Measurements from ENCODE around the gene CORO2A.
"Not testable (repeated sequence)": the region's sequence is repeated elsewhere in the genome, so short reads cannot be mapped to it uniquely, and the experiment has no call there.

The CORO2A gene

DNA sequence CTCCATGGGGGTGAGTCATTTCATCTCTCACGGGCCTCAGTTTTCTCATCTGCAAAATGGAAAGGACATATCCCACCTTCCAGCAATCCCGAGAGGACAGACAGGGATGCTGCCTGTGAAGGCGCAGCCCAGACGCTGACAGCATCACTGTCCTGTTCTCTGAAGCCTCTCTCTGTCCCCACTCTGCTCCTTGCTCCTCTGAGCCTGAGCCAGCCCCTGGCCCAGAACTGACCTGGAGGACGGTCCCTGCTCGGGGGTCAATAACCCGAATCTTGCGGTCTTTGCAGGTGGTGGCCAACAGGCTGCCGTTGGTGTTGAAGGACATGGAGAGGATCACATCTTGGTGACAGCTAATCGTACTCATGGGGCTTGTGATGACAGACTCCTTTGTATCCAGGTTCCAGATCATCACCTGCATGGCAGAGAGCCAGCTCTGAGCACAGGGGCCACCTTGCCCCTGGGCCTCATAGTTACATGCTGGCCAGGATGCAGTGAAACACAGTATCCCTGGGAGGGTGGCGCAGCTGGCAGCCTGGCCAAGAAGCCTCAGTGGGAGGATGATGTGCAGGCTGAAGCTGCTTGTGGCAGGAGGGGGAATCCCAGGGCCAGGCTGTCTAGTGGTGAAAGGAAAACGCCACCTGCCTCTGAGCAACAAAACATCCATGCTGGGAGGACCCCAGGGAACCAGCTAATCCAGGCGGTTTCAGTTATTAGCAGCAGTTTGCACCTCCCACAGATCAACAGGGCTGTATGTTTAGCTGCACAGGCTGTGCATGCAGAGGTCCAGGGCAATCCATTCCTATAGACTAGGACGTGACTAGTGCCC, 59.4 kb downstream of the CORO2A start:
- DNase-seq, result no peak

DNA sequence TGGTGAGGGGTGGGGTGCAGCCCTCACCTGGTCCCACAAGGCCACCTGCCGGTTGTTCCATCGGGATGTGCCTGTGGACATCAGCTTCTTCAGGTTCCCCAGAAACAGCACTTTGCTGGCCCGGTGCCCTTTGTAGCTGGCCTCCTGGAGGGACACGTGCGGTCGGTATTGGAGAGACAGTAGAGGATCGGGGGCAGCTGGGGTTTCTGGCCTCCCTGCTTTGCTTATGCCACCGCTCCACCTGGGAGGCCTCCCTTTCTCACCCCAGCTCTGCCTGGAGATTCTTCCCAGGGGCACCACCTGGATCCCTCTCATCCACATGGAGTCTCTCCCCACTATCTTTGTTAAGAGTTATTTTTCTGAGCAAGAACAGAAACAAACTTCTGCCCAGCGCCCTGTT, 60.3 kb downstream of the CORO2A start:
- DNase-seq, result no peak

DNA sequence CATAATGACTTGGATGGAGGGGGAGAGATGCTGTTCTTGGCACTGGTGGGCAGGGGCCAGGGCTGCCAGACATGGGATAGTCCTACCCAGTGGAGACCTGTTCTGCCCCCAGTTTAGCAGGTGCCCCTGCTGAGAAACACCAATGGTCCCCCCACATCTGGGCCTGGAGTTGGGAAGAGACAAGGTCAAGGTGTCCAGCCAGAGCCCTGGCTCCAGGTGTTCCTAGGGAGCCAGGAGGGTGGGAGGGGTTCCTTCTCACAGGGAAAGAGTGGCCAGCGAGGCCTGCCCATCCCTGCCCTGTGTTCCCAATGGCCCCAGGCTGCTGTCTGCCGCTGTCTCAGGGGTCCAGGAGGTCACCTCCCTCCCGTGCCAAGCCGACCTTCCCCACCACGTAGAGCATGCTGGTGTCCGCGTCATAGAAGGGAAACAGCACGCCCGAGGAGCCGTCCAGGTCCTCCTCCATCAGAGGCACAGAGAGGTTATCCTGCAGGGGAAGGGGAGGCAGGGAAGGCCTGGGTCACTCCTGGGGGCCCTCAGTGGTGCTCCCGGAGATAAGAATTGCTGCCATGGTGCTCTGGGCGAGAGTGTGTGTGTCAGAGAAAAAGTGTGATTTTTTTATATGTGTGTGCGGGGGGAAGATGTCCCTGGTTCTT, 61.7 kb downstream of the CORO2A start:
- DNase-seq, result no peak

GRCh38 chr9:98130060-98130459, 62.4 kb downstream of the CORO2A start:
- DNase-seq, result not testable (repeated sequence)

DNA sequence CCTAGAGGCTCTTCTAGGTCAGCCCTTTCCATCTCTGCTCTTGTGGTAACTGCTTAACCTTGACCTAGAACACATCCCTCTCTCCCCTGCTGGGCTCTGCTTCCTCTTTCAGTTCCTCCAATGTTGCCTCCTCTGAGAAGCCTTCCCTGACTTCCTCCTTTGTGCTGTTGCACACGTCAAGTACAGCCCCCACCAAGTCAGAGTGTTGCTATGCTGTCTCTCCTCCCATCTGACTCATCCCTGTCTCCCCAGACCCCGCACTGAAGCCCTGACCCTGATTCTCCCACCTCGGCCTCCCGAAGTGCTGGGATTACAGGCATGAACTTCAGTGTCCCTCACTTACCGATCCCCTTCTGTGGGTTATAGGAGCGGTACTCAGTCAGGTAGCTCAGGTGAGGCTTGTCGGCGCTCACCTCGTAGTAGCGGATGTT, 63.0 kb downstream of the CORO2A start:
- DNase-seq, result no peak

GRCh38 chr9:98128316-98128715, 64.1 kb downstream of the CORO2A start:
- no peak for DNase-seq

DNA sequence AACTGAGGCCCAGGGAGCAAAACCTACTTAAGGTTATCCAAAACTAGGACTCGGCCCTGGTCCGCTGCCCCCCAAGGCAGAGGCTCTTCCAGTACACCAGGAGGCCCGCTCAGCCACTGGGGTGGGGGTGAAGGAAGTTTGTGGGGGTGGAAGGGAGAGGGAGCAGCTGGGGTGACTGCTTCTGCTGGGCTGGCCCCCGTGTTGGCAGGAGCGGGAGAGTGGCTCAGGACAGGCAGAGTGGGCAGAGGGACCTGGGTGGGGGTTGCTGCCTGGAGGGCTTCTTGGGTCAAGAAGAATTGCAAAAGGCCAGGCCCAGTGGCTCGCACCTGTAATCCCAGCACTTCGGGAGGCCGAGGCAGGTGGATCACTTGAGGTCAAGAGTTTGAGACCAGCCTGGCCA, 65.2 kb downstream of the CORO2A start:
- DNase-seq, result no peak

DNA sequence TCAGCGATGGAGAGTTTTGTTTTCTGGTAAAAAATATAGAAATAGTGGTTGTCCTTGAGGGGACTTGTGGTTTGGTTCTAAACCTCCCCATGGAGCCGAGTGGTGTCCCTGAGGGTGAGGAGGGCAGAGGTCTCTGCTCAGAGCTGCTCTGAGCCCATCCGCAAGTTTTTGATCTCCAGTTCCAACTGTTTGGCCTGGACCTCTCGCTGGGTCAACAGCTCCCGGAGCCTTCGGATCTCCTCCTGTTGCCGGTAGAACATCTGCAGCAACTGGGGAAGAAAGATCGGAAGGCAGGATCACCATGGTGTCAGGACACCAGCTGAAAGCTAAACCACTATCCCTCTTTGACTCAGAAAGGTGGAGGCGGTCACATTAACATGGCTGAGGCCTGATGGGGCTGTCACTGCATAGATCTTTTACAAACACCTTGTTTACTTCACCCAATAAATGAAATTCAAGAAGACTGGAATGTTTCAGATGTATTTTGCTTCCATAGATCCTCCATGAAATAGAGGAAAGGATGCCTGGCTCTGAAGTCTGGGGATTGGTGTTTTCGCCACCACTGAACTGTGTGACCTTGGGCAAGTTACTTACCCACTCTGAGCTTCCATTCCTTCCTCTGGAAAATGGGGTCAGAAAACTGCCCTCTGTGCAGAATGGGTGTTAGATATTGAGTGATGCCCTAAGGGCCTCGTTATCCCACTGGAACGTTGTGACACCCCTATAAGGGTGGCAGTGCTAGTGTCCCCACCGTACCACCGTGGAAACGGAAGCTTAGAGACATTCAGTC, 67.6 kb downstream of the CORO2A start:
- DNase-seq, result no peak

- DNase-seq, result not testable (repeated sequence)
These were observed 68.3 kb downstream of the CORO2A start for GRCh38 chr9:98124091-98124490.

- no peak for DNase-seq
These were observed 71.4 kb downstream of the CORO2A start for GRCh38 chr9:98121058-98121457.

DNA sequence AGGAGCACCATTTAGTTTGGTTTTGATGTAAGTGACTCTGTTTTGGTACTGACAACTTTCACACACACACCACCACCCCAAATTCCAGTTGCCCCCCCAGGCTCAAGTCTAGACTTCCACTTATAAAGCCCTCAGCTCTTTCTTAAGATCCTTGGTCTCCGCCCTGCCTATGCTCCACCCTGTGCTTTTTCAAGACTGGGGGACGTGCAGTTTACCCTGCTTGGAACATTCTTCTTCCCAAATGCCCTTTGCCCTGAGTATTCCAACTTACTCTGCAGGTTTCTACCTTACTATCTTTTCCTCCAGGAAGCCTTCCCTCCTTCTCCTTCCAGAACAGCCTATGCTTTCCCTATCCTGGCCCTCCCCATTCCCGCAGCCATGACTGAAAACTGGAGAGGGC, 72.0 kb downstream of the CORO2A start:
- DNase-seq, result no peak

DNA sequence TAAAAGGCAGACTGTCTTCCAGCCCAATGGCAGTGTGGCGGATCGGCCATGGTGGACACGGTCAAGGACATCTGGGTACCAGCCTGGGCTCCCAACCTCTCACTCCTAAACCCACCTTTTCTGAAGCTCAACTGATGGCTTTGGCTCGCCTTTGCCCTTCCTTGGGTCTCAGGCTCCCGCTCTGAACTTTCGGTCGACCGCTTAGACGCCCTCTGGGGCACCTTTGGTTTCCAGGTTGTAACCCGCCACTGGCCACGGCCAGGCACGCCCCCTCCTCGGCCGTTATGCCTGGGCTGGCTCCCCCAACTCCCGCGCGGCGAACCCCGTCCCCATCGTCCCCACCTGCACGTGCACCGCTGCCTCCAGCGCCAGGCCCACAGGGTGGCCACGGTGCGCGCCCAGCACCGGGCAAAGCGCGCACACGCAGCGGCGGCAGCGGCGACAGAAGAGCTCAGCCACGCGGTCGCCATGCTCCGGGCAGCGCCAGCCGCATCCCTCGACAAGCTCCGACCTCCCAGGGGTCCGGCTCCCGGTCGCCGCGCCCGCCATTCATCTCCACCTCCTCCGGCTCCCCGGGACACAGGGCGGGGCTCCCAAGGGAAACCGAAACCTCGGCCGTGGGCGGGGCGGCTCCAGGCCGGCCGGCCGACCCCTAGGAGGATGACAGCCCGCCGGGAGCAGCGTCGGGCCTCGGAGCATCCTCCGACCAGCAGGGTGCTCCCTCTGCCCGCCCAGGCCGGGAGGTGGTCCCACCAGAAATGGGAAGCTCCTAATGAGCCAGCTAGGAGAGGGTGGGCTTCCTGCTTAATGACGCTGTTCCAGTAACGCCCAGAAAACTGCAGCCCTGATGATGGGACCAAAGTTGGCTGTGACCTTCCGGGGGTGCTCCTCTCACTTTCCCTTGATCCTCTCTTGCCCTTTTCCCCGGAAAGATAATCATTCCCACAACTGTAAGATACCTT, 73.5 kb downstream of the CORO2A start, which contains the start of gene TRIM14:
TSS of gene TRIM14 (minus strand) at position 583 of the 962 bp plus-strand sequence. CDS start at position 549, 34 bp downstream.
- DNase-seq, result peak; percentile 58

- DNase-seq, result peak; percentile 28
These were observed 74.3 kb downstream of the CORO2A start for GRCh38 chr9:98117984-98118639.

DNA sequence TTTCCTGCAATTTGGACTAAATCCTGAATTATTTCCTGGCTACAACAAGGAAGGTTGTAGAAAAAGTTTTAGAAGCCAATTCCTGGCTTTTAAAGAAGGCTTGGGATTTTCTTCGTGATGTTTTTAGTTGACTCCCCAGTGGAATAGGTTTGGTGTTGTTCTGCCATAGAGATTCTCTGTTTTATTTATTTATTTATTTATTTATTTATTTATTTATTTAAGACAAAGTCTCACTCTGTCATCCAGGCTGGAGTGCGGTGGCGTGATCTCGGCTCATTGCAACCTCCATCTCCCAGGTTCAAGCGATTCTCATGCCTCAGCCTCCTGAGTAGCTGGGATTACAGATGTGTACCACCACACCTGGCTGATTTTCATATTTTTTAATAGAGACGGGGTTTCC, 75.3 kb downstream of the CORO2A start:
- not testable (repeated sequence) for DNase-seq

DNA sequence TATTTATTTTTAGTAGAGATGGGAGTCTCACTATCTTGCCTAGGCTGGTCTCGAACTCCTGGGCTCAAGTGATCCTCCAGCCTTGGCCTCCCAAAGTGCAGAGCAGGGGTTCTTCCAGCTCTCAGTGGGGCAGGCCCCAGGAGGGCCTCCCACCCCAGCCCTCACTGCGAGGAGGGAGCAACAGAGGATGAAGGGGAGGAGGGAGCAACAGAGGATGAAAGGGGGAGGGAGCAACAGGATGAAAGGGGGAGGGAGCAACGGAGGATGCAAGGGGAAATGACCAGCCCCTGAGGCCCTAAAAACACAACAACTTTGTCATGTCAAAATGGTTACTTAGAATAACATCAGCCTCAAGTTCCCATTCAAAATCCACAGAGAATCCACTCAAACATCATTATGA, 83.4 kb downstream of the CORO2A start:
- DNase-seq, result no peak

DNA sequence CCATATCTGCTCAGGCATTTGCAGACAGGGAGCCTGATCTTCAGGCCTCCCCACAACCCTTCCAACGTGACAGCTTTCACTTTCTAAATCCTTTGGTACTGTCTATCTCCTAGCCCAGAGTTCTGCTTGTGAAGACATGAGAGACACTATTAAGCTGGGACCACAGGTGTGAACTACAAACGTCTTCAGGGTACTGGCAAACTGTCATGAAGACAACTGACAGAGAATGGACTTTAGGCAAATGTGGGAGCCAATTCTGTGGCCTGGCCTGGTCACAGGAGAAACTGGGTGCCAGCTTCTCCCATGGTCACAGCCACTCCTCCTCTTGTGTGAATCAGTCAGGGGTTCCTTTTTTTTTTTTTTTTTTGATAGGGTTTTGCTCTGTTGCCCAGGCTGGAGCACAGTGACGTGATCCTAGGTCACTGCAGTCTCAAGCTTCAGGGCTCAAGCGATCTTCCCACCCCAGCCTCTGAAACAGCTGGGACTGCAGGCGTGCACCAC, 83.9 kb downstream of the CORO2A start:
- no peak for DNase-seq

GRCh38 chr9:98107926-98108325, 84.5 kb downstream of the CORO2A start:
- DNase-seq, result no peak

- DNase-seq, result no peak
These were observed 87.4 kb downstream of the CORO2A start for GRCh38 chr9:98105006-98105405.

DNA sequence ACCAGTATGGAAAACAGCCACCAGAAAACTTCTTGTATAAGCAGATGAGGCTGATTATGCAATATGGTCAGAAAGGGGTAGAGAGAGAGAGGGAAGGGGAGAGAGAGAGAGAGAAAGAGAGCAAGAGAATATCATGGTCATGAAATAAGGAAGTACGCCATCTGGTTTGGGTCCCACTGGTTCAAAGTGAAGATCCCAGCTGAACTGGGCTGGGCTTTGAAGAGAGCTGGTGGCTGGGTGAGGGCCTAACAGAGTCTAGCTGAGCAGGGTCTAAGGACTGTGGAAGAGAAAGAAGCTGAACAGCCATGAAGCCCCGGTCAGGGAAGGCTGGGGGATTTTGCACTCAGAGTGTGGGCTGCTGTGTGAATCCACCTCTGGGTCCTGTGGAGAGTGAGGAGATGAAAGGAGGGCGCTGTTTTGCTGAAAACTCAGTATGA, 88.0 kb downstream of the CORO2A start:
- DNase-seq, result no peak

- no peak for DNase-seq
These were observed 90.6 kb downstream of the CORO2A start for GRCh38 chr9:98101868-98102273.

- DNase-seq, result no peak
These were observed 91.0 kb downstream of the CORO2A start for GRCh38 chr9:98101416-98101815.
